ENCODE data around the gene MS4A10. TPM values are rescaled to one million over a fixed set of nuclear protein-coding genes. Genes with fewer than 3 reads are reported as not detected.

The MS4A10 gene
- polyA plus RNA-seq, 1 donor from 2014 or later, result not detected

DNA sequence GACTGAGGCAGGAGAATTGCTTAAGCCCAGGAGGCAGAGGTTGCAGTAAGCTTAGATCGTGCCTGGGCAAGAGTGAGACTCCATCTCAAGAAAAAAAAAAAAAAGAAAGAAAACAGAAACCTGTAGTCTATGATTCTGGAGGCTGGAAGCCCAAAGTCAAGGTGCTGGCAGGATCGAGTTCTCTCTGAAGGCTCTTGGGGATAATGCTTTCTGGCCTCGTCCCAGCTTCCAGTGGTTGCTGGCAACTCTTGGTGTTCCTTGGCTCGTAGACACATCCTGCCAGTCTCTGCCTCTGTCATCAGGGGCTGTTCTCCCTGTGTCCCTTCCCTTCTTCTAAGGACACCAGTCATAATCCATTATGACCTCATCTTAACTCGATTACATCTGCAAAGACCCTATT is 40.0 kb downstream of the MS4A10 start:
- Histone ChIP-seq H4K20me1 (ENCODE audit: insufficient read depth) (no peaks in the 10 kb centered on the region), H3F3A (ENCODE audit: insufficient read depth, low read length, poor library complexity, severe bottlenecking) (no peaks in the 10 kb centered on the region), H3K9me3 (ENCODE audit: low read length) (no peaks in the 10 kb centered on the region), H3K36me3 (ENCODE audit: insufficient read depth, low read length) (no peaks in the 10 kb centered on the region), H3K79me2 (replicated peaks; ENCODE audit: insufficient read depth, low read length) (no peaks in the 10 kb centered on the region), H3K9ac (ENCODE audit: low read length) (no peak overlapping the region), H3K27ac (ENCODE audit: low read length) (no peak overlapping the region), H3K4me3 (ENCODE audit: low read length) (no peak overlapping the region), H3K4me2 (ENCODE audit: low read length) (no peak overlapping the region), H3K9me2 (ENCODE audit: insufficient read depth, low read length) (no peaks in the 10 kb centered on the region), H3K27me3 (ENCODE audit: insufficient read depth, low read depth, low read length) (no peaks in the 10 kb centered on the region), H2AFZ (ENCODE audit: low read depth, low read length) (no peak overlapping the region)
- TF ChIP-seq, protein P1, sequence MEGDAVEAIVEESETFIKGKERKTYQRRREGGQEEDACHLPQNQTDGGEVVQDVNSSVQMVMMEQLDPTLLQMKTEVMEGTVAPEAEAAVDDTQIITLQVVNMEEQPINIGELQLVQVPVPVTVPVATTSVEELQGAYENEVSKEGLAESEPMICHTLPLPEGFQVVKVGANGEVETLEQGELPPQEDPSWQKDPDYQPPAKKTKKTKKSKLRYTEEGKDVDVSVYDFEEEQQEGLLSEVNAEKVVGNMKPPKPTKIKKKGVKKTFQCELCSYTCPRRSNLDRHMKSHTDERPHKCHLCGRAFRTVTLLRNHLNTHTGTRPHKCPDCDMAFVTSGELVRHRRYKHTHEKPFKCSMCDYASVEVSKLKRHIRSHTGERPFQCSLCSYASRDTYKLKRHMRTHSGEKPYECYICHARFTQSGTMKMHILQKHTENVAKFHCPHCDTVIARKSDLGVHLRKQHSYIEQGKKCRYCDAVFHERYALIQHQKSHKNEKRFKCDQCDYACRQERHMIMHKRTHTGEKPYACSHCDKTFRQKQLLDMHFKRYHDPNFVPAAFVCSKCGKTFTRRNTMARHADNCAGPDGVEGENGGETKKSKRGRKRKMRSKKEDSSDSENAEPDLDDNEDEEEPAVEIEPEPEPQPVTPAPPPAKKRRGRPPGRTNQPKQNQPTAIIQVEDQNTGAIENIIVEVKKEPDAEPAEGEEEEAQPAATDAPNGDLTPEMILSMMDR (IDR thresholded peaks at IDR 0.05; ENCODE audit: poor library complexity, severe bottlenecking), result no peak
- TF ChIP-seq RAD21 (conservative IDR thresholded peaks at IDR 0.05) (no peak), EZH2 (IDR thresholded peaks at IDR 0.05; ENCODE audit: borderline replicate concordance, insufficient read depth, low read length, poor library complexity, severe bottlenecking) (no peak), SMC3 (conservative IDR thresholded peaks at IDR 0.05; ENCODE audit: poor library complexity) (no peak), EP300 (conservative IDR thresholded peaks at IDR 0.05; ENCODE audit: poor library complexity, severe bottlenecking) (no peak), TAF1 (IDR thresholded peaks at IDR 0.05; ENCODE audit: low read depth) (no peak), REST (IDR thresholded peaks at IDR 0.05; ENCODE audit: borderline replicate concordance) (no peak), POLR2AphosphoS5 (IDR thresholded peaks at IDR 0.05) (no peak), MXI1 (conservative IDR thresholded peaks at IDR 0.05; ENCODE audit: poor library complexity, severe bottlenecking) (no peak)

- Histone ChIP-seq H3K9me2 (ENCODE audit: insufficient read depth, low read length) (no peaks in the 10 kb centered on the region), H3K9me3 (ENCODE audit: low read length) (no peaks in the 10 kb centered on the region), H3K36me3 (ENCODE audit: insufficient read depth, low read length) (no peaks in the 10 kb centered on the region), H3K4me2 (ENCODE audit: low read length) (no peak overlapping the region), H3K4me3 (ENCODE audit: low read length) (no peak overlapping the region), H3K27me3 (ENCODE audit: insufficient read depth, low read depth, low read length) (no peaks in the 10 kb centered on the region), H2AFZ (ENCODE audit: low read depth, low read length) (no peak overlapping the region), H3F3A (ENCODE audit: insufficient read depth, low read length, poor library complexity, severe bottlenecking) (no peaks in the 10 kb centered on the region), H4K20me1 (ENCODE audit: insufficient read depth) (no peaks in the 10 kb centered on the region), H3K79me2 (replicated peaks; ENCODE audit: insufficient read depth, low read length) (no peaks in the 10 kb centered on the region), H3K9ac (ENCODE audit: low read length) (no peak overlapping the region), H3K27ac (ENCODE audit: low read length) (no peak overlapping the region)
- no peak for TF ChIP-seq MXI1 (conservative IDR thresholded peaks at IDR 0.05; ENCODE audit: poor library complexity, severe bottlenecking)
- TF ChIP-seq SMC3 (conservative IDR thresholded peaks at IDR 0.05; ENCODE audit: poor library complexity), result no peak
- TF ChIP-seq, protein P1 (IDR thresholded peaks at IDR 0.05; ENCODE audit: poor library complexity, severe bottlenecking), result no peak
- TF ChIP-seq EP300 (conservative IDR thresholded peaks at IDR 0.05; ENCODE audit: poor library complexity, severe bottlenecking), result no peak
- TF ChIP-seq RAD21 (conservative IDR thresholded peaks at IDR 0.05), result no peak
- no peak for TF ChIP-seq EZH2 (IDR thresholded peaks at IDR 0.05; ENCODE audit: borderline replicate concordance, insufficient read depth, low read length, poor library complexity, severe bottlenecking)
- no peak for TF ChIP-seq REST (IDR thresholded peaks at IDR 0.05; ENCODE audit: borderline replicate concordance)
- no peak for TF ChIP-seq POLR2AphosphoS5 (IDR thresholded peaks at IDR 0.05)
- TF ChIP-seq TAF1 (IDR thresholded peaks at IDR 0.05; ENCODE audit: low read depth), result no peak
Measured at GRCh38 chr11:60825790-60826189, 40.7 kb downstream of the MS4A10 start.

Data from neural cell (in vitro differentiated cells).